AG04450 (cell line): ENCODE results near the gene IGSF9. TPM values are rescaled to one million over a fixed set of nuclear protein-coding genes. Genes with fewer than 3 reads are reported as not detected.

ENCODE experiments used
- CTCF ChIA-PET: fragments of 300-600, 350-600 bp; formaldehyde crosslinking; extraction: SDS; loops from one replicate; lab custom pipeline; 2022; ENCODE audit warnings: antibody characterized with exemption, inconsistent platforms; lab: Charles Lee
- POLR2A ChIA-PET: fragments of 350-600 bp; formaldehyde crosslinking; extraction: SDS; loops from one replicate; lab custom pipeline; 2021; ENCODE audit warnings: antibody characterized with exemption, inconsistent platforms; lab: Yijun Ruan, JAX
- DNase-seq: peaks from one replicate; pipeline ENCODE4 v3.0.0-alpha.2; 2011; ENCODE audit warnings: low read depth, low spot score
- H3K27ac ChIP-seq: one replicate; pipeline ENCODE4 v1.5.1; 2012; ENCODE audit warnings: low read depth, low read length, control low read depth
- H3K27me3 ChIP-seq: one replicate; pipeline ENCODE4 v1.6.0; 2012; ENCODE audit warnings: low read length; ENCODE audit not compliant: control insufficient read depth, insufficient read depth
- H3K4me3 ChIP-seq: 2 replicates; pipeline ENCODE4 v1.5.1; 2011; ENCODE audit warnings: mild to moderate bottlenecking, low read depth, low read length, control low read depth
- H3K9me3 ChIP-seq: 2 replicates; pipeline ENCODE4 v1.5.1; 2012; ENCODE audit warnings: low read length; ENCODE audit not compliant: control insufficient read depth, insufficient read depth
- polyA plus RNA-seq: library from polyadenylated mRNA; depleted of rRNA; stranded (reverse); fragments of >200 nt; gene quantifications from 2 replicates; pipeline ENCODE4 v1.2.3, GENCODE V29; 2011
- TF ChIP-seq, protein P1 (sequence below): IDR thresholded peaks from 2 replicates; pipeline ENCODE4 v1.5.1; 2011; ENCODE audit warnings: low read depth, low read length, control low read depth, inconsistent platforms

The IGSF9 gene
- polyA plus RNA-seq, 1 experiment, result not detected

- H3K4me3 ChIP-seq, result no peak overlapping the region
- ChIA-PET CTCF (interaction anchor here (1.1 kb wide), 1 partner anchor 99 kb away, joined by 3 read pairs; no protein-coding TSS in a partner anchor), POLR2A (no interaction called here)
- no peaks in the 10 kb centered on the region for H3K27me3 ChIP-seq
- TF ChIP-seq, protein P1, sequence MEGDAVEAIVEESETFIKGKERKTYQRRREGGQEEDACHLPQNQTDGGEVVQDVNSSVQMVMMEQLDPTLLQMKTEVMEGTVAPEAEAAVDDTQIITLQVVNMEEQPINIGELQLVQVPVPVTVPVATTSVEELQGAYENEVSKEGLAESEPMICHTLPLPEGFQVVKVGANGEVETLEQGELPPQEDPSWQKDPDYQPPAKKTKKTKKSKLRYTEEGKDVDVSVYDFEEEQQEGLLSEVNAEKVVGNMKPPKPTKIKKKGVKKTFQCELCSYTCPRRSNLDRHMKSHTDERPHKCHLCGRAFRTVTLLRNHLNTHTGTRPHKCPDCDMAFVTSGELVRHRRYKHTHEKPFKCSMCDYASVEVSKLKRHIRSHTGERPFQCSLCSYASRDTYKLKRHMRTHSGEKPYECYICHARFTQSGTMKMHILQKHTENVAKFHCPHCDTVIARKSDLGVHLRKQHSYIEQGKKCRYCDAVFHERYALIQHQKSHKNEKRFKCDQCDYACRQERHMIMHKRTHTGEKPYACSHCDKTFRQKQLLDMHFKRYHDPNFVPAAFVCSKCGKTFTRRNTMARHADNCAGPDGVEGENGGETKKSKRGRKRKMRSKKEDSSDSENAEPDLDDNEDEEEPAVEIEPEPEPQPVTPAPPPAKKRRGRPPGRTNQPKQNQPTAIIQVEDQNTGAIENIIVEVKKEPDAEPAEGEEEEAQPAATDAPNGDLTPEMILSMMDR, result no peak
- DNase-seq, result no peak
- no peak overlapping the region for H3K27ac ChIP-seq
- H3K9me3 ChIP-seq, result no peaks in the 10 kb centered on the region; the same call in 1 of the 2 replicates
Observed at GRCh38 chr1:159898527-159898926, 46.9 kb downstream of the IGSF9 start.

DNA sequence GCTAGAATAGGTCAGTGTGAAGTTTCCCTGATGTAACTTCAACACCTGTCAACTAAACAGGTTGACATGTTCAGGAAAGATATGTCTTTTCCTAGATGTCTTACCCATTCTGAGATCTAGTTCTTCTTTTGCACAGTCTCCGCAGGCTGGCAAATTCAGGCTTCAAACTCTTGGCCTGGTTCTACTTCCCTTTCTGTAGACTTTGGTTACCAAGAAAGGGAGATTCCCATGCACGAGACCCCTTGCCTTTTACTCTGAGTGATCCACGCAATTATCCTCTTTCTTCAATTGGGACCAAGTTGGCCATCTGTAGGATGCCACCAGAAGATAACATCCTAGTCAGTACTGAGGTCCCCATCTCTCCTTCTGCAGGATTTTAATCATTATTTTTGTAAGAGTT is 47.5 kb downstream of the IGSF9 start:
- TF ChIP-seq, protein P1, result no peak
- ChIA-PET POLR2A (no interaction called here), CTCF (interaction anchor here (1.1 kb wide), 1 partner anchor 99 kb away, joined by 3 read pairs; no protein-coding TSS in a partner anchor)
- Histone ChIP-seq H3K9me3 (no peaks in the 10 kb centered on the region; the same call in 1 of the 2 replicates), H3K27me3 (no peaks in the 10 kb centered on the region), H3K27ac (no peak overlapping the region), H3K4me3 (no peak overlapping the region)
- no peak for DNase-seq

DNA sequence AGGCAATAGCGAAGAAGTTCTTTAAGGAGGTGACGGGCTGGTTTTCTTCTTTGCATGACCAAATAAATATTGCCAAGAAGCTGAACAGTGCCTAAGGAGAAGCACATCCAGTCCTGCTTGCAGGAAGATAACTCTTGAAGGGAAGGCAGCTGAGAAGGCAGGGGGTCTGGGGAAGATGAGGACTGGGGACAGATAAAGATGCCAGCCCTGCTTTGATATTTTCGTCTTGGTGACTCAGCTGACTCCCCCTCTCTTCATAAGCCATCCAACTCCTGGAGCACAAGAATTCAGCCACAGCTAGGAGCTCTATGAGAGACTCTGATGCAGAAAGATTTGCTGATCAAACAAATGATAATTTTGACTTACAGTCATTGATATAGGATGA is 48.9 kb downstream of the IGSF9 start:
- DNase-seq, result no peak
- CTCF ChIA-PET, result interaction anchor here (0.6 to 13.3 kb wide), 4 partner anchors 96 to 1093 kb away, joined by 4 to 556 read pairs (median 70); partner anchors contain the start of genes DUSP23 and FCRL6
- H3K9me3 ChIP-seq, result no peaks in the 10 kb centered on the region; the same call in 1 of the 2 replicates
- no peak overlapping the region for H3K4me3 ChIP-seq
- H3K27me3 ChIP-seq, result no peaks in the 10 kb centered on the region
- H3K27ac ChIP-seq, result no peak overlapping the region
- TF ChIP-seq, protein P1, result no peak
- POLR2A ChIA-PET, result interaction anchor here (0.9 kb wide), 1 partner anchor 28 kb away, joined by 4 read pairs; the partner anchor contains the start of gene TAGLN2

GRCh38 chr1:159895836-159896545 is 49.4 kb downstream of the IGSF9 start:
- Histone ChIP-seq H3K4me3 (no peak overlapping the region), H3K9me3 (no peaks in the 10 kb centered on the region; the same call in 1 of the 2 replicates), H3K27ac (no peak overlapping the region), H3K27me3 (no peaks in the 10 kb centered on the region)
- ChIA-PET CTCF (interaction anchor here (0.6 to 13.3 kb wide), 5 partner anchors 96 to 1094 kb away, joined by 4 to 556 read pairs (median 9); partner anchors contain the start of genes DUSP23 and FCRL6), POLR2A (interaction anchor here (0.9 kb wide), 1 partner anchor 29 kb away, joined by 4 read pairs; the partner anchor contains the start of gene TAGLN2)
- TF ChIP-seq, protein P1, result no peak
- no peak for DNase-seq

GRCh38 chr1:159895286-159895685 is 50.1 kb downstream of the IGSF9 start:
- Histone ChIP-seq H3K27ac (no peak overlapping the region), H3K4me3 (no peak overlapping the region), H3K9me3 (no peaks in the 10 kb centered on the region; the same call in 1 of the 2 replicates), H3K27me3 (no peaks in the 10 kb centered on the region)
- TF ChIP-seq, protein P1, result no peak
- no peak for DNase-seq
- POLR2A ChIA-PET, result no interaction called here
- CTCF ChIA-PET, result interaction anchor here (1.4 to 13.3 kb wide), 4 partner anchors 11 to 115 kb away, joined by 4 to 556 read pairs (median 70); partner anchors contain the start of genes DUSP23 and FCRL6
